Measurements from ENCODE around the gene IL13RA2. TPM values are rescaled to one million over a fixed set of nuclear protein-coding genes. Genes with fewer than 3 reads are reported as not detected.

Gene IL13RA2
- total RNA-seq, 1 experiment from 2014 or later, result not detected

DNA sequence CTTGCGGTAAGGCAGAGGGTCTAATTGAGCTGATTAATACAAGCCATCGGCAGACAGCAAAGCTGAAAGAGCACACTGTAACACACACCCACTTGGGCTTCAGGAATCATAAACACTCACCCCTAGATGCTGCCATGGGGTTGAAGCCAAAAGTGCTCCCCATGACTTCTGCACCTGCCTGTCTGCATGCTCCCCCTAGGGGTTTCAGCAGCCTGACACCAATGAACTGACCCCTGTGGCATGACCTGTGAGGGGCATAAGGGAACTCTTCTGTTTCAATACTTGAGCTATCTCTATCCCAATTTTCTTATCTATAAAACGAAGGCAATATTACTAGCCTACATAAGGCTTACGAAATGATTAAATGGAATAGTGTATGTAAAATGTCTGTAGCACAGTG, 23.0 kb upstream of the IL13RA2 start:
- H3K4me3 Mint-ChIP-seq (ENCODE audit: low read depth, unreplicated experiment), result no peak overlapping the region
- H3K9me3 Mint-ChIP-seq (ENCODE audit: low read depth, unreplicated experiment), result no peaks in the 10 kb centered on the region
- intact Hi-C loops (cut with micrococcal nuclease; ENCODE audit: unreplicated experiment), result no loop called here
- no peaks in the 10 kb centered on the region for H3K4me1 Mint-ChIP-seq (ENCODE audit: low read depth, unreplicated experiment)
- CTCF ChIA-PET, result no interaction called here
- H3K27ac Mint-ChIP-seq (ENCODE audit: unreplicated experiment), result no peak overlapping the region
- TF ChIP-seq, protein P1, sequence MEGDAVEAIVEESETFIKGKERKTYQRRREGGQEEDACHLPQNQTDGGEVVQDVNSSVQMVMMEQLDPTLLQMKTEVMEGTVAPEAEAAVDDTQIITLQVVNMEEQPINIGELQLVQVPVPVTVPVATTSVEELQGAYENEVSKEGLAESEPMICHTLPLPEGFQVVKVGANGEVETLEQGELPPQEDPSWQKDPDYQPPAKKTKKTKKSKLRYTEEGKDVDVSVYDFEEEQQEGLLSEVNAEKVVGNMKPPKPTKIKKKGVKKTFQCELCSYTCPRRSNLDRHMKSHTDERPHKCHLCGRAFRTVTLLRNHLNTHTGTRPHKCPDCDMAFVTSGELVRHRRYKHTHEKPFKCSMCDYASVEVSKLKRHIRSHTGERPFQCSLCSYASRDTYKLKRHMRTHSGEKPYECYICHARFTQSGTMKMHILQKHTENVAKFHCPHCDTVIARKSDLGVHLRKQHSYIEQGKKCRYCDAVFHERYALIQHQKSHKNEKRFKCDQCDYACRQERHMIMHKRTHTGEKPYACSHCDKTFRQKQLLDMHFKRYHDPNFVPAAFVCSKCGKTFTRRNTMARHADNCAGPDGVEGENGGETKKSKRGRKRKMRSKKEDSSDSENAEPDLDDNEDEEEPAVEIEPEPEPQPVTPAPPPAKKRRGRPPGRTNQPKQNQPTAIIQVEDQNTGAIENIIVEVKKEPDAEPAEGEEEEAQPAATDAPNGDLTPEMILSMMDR (IDR thresholded peaks at IDR 0.05; ENCODE audit: unreplicated experiment), result no peak
- H3K36me3 Mint-ChIP-seq (ENCODE audit: insufficient read depth, unreplicated experiment), result no peaks in the 10 kb centered on the region
- no peak for DNase-seq
- no peaks in the 10 kb centered on the region for H3K27me3 Mint-ChIP-seq (ENCODE audit: unreplicated experiment)
- no TSS peak for BruUV-seq (replicated peaks)

DNA sequence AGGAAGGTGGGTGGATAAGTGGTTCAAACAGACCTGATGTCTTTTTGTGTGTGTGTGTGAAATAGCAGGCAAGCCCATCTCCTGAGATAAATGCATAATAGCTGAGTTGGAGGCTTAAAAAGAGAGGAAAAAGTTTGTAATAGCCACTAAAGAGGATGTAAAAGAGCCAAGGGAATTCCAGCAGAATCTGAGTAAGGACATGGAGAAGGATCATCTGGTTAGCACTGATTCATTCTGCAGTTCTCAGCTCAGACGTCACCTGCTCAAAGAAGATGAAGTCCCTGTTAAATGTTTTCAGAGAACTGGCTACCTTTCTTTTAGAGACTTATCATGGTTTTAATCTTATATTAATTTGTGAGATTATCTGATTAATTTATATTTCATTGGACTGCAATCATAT, 21.0 kb upstream of the IL13RA2 start:
- CTCF ChIA-PET, result no interaction called here
- no peak overlapping the region for H3K4me3 Mint-ChIP-seq (ENCODE audit: low read depth, unreplicated experiment)
- BruUV-seq (replicated peaks), result no TSS peak
- H3K4me1 Mint-ChIP-seq (ENCODE audit: low read depth, unreplicated experiment), result no peaks in the 10 kb centered on the region
- no peaks in the 10 kb centered on the region for H3K27me3 Mint-ChIP-seq (ENCODE audit: unreplicated experiment)
- intact Hi-C loops (cut with micrococcal nuclease; ENCODE audit: unreplicated experiment), result no loop called here
- TF ChIP-seq, protein P1 (IDR thresholded peaks at IDR 0.05; ENCODE audit: unreplicated experiment), result no peak
- DNase-seq, result no peak
- no peaks in the 10 kb centered on the region for H3K36me3 Mint-ChIP-seq (ENCODE audit: insufficient read depth, unreplicated experiment)
- H3K27ac Mint-ChIP-seq (ENCODE audit: unreplicated experiment), result no peak overlapping the region
- no peaks in the 10 kb centered on the region for H3K9me3 Mint-ChIP-seq (ENCODE audit: low read depth, unreplicated experiment)

GRCh38 chrX:115036029-115036428, 18.6 kb upstream of the IL13RA2 start:
- H3K36me3 Mint-ChIP-seq (ENCODE audit: insufficient read depth, unreplicated experiment), result no peaks in the 10 kb centered on the region
- no peaks in the 10 kb centered on the region for H3K9me3 Mint-ChIP-seq (ENCODE audit: low read depth, unreplicated experiment)
- CTCF ChIA-PET, result no interaction called here
- BruUV-seq (replicated peaks), result no TSS peak
- DNase-seq, result no peak
- intact Hi-C loops (cut with micrococcal nuclease; ENCODE audit: unreplicated experiment), result no loop called here
- no peak overlapping the region for H3K27ac Mint-ChIP-seq (ENCODE audit: unreplicated experiment)
- TF ChIP-seq, protein P1 (IDR thresholded peaks at IDR 0.05; ENCODE audit: unreplicated experiment), result no peak
- H3K4me3 Mint-ChIP-seq (ENCODE audit: low read depth, unreplicated experiment), result no peak overlapping the region
- H3K4me1 Mint-ChIP-seq (ENCODE audit: low read depth, unreplicated experiment), result no peaks in the 10 kb centered on the region
- H3K27me3 Mint-ChIP-seq (ENCODE audit: unreplicated experiment), result no peaks in the 10 kb centered on the region

DNA sequence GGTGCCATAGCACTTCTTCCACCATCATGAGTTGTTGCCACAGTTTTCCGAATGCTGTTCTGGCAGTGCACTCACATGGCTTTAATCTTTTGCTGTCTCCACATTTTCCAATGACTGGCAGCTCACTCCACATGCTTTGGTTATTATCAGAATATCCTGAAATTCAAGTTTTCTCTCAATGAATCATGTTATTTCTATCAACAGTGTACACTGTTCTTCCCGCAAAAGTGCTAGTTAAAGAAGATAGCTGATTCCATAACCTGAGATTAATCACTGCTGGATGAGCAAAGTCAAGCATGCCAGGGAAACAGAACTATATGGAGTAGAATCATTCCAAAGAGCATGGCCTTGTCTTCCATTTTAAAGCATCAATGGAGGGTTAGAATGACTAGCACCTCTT, 14.6 kb upstream of the IL13RA2 start:
- no peak for DNase-seq
- H3K27ac Mint-ChIP-seq (ENCODE audit: unreplicated experiment), result no peak overlapping the region
- CTCF ChIA-PET, result no interaction called here
- no peaks in the 10 kb centered on the region for H3K9me3 Mint-ChIP-seq (ENCODE audit: low read depth, unreplicated experiment)
- intact Hi-C loops (cut with micrococcal nuclease; ENCODE audit: unreplicated experiment), result no loop called here
- peaks cover 9% of the 10 kb centered on the region for H3K4me1 Mint-ChIP-seq (ENCODE audit: low read depth, unreplicated experiment)
- no peak overlapping the region for H3K4me3 Mint-ChIP-seq (ENCODE audit: low read depth, unreplicated experiment)
- H3K36me3 Mint-ChIP-seq (ENCODE audit: insufficient read depth, unreplicated experiment), result peaks cover 6% of the 10 kb centered on the region
- TF ChIP-seq, protein P1 (IDR thresholded peaks at IDR 0.05; ENCODE audit: unreplicated experiment), result no peak
- BruUV-seq (replicated peaks), result no TSS peak
- no peaks in the 10 kb centered on the region for H3K27me3 Mint-ChIP-seq (ENCODE audit: unreplicated experiment)

Data from Calu3 (cell line).